Parathyroid adenoma (tissue), 2 donors: Measurements from ENCODE around the gene TGFBR2.

Experiments used
- H2AFZ ChIP-seq: fragments of 300-600 bp; sonication (generic); one replicate; pipeline ENCODE4 v1.7.0; 2017; ENCODE audit warnings: antibody characterized with exemption, mild to moderate bottlenecking
- H3K27ac ChIP-seq: fragments of 300-600 bp; sonication (generic); one replicate; pipeline ENCODE4 v1.7.0; 2017
- H3K27me3 ChIP-seq: fragments of 300-600 bp; sonication (generic); one replicate; pipeline ENCODE4 v1.7.0; 2017; ENCODE audit warnings: low read length; ENCODE audit not compliant: control insufficient read depth, insufficient read depth
- H3K36me3 ChIP-seq: fragments of 300-600 bp; sonication (generic); one replicate; pipeline ENCODE4 v1.7.0; 2017; ENCODE audit warnings: low read length; ENCODE audit not compliant: control insufficient read depth, insufficient read depth
- H3K4me1 ChIP-seq: fragments of 300-600 bp; sonication (generic); one replicate; pipeline ENCODE4 v1.7.0; 2017; ENCODE audit warnings: control low read depth
- H3K4me2 ChIP-seq: fragments of 300-600 bp; sonication (generic); one replicate; pipeline ENCODE4 v1.7.0; 2017; ENCODE audit warnings: low read length
- H3K4me3 ChIP-seq: fragments of 300-600 bp; sonication (generic); one replicate; pipeline ENCODE4 v1.7.0; 2017; ENCODE audit warnings: low read depth, low read length
- H3K79me2 ChIP-seq: fragments of 300-600 bp; sonication (generic); one replicate; pipeline ENCODE4 v1.7.0; 2017; ENCODE audit warnings: control low read depth
- H3K9ac ChIP-seq: fragments of 300-600 bp; sonication (generic); one replicate; pipeline ENCODE4 v1.7.0; 2017; ENCODE audit warnings: mild to moderate bottlenecking
- H3K9me3 ChIP-seq: fragments of 300-600 bp; sonication (generic); one replicate; pipeline ENCODE4 v1.7.0; 2017; ENCODE audit warnings: low read length; ENCODE audit not compliant: control insufficient read depth
- TF ChIP-seq, protein P1 (sequence below): fragments of 300-600 bp; sonication (generic); IDR thresholded peaks from one replicate; pipeline ENCODE4 v1.7.0; 2017; ENCODE audit warnings: antibody characterized with exemption, mild to moderate bottlenecking
- donor health status: primary hyperparathyroidism.

Gene TGFBR2

DNA sequence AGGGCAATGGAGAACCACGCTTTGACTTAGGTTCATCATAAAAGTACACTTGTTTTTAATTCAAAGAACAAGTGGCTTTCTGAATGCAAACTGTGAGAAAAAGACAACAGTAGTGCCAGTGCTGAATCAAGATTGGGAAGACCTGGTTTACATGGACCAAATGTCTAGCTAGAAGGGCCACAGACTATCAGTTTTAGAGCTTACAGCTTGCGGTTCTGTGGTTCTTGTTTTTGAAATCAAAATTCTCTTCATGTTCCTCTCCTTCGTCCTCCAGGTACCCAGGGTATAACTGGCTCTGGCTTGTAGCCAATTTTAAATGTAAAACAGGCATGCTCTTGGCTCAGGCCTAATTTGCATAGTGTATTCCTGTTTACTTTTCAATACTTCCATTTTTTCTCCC is 124.6 kb downstream of the TGFBR2 start:
- TF ChIP-seq, protein P1, sequence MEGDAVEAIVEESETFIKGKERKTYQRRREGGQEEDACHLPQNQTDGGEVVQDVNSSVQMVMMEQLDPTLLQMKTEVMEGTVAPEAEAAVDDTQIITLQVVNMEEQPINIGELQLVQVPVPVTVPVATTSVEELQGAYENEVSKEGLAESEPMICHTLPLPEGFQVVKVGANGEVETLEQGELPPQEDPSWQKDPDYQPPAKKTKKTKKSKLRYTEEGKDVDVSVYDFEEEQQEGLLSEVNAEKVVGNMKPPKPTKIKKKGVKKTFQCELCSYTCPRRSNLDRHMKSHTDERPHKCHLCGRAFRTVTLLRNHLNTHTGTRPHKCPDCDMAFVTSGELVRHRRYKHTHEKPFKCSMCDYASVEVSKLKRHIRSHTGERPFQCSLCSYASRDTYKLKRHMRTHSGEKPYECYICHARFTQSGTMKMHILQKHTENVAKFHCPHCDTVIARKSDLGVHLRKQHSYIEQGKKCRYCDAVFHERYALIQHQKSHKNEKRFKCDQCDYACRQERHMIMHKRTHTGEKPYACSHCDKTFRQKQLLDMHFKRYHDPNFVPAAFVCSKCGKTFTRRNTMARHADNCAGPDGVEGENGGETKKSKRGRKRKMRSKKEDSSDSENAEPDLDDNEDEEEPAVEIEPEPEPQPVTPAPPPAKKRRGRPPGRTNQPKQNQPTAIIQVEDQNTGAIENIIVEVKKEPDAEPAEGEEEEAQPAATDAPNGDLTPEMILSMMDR: no peak
- H3K79me2 ChIP-seq: no peaks in the 10 kb centered on the region
- no peak overlapping the region for H3K4me3 ChIP-seq
- H3K36me3 ChIP-seq: no peaks in the 10 kb centered on the region
- no peaks in the 10 kb centered on the region for H3K27me3 ChIP-seq
- H3K4me1 ChIP-seq: no peaks in the 10 kb centered on the region
- no peak overlapping the region for H3K27ac ChIP-seq
- no peaks in the 10 kb centered on the region for H3K9me3 ChIP-seq
- no peak overlapping the region for H3K9ac ChIP-seq
- H3K4me2 ChIP-seq: no peak overlapping the region
- no peak overlapping the region for H2AFZ ChIP-seq

- Histone ChIP-seq H3K36me3 (no peaks in the 10 kb centered on the region), H3K79me2 (no peaks in the 10 kb centered on the region), H3K4me2 (no peak overlapping the region), H3K4me3 (no peak overlapping the region), H2AFZ (no peak overlapping the region), H3K9me3 (no peaks in the 10 kb centered on the region), H3K27me3 (no peaks in the 10 kb centered on the region), H3K27ac (no peak overlapping the region), H3K4me1 (no peaks in the 10 kb centered on the region), H3K9ac (no peak overlapping the region)
- TF ChIP-seq, protein P1: no peak
These were observed 126.8 kb downstream of the TGFBR2 start for GRCh38 chr3:30733209-30733608.

- H3K9me3 ChIP-seq: no peaks in the 10 kb centered on the region
- no peak overlapping the region for H3K9ac ChIP-seq
- no peak overlapping the region for H3K4me2 ChIP-seq
- H3K79me2 ChIP-seq: no peaks in the 10 kb centered on the region
- TF ChIP-seq, protein P1: no peak
- no peaks in the 10 kb centered on the region for H3K36me3 ChIP-seq
- H3K27me3 ChIP-seq: no peaks in the 10 kb centered on the region
- no peak overlapping the region for H2AFZ ChIP-seq
- H3K4me3 ChIP-seq: no peak overlapping the region
- H3K4me1 ChIP-seq: no peaks in the 10 kb centered on the region
- H3K27ac ChIP-seq: no peak overlapping the region
These were observed 127.3 kb downstream of the TGFBR2 start for GRCh38 chr3:30733696-30734095.

DNA sequence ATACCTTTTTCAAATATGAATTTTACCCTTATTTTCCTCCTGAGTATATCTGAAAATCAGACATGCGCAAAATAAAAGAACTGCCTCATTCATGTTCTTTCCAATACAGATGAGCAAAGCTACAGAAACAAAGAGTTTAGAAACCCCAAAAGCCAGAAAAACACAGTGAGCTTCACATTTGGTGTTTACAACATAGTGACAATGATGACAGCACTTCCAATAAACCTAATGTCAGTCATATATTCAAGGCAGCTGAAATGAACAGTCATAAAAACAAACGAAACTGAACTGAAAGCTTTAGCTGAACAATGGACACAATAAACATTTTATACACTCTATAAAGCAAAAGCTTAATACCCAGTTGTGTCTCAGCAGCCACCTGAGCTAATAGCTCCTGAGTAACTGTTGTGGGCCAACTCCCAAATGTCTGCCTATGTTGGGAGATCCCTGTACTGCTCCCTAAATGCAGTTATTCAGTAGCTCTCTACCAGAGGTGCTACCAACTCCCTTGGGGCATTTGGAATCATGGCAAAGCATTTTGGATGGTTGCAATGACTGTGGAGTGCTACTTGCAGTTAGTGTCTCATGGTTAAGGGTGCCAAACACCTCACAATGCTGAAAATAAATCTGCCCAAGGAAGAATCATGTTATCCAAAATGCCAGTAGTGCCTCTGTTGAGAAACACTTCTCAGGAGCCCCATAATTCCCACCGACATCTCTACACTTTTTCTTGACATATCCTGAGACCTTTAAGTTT is 131.5 kb downstream of the TGFBR2 start:
- no peaks in the 10 kb centered on the region for H3K27me3 ChIP-seq
- TF ChIP-seq, protein P1: no peak
- no peak overlapping the region for H3K4me3 ChIP-seq
- H3K4me1 ChIP-seq: no peaks in the 10 kb centered on the region
- no peak overlapping the region for H3K9ac ChIP-seq
- no peak overlapping the region for H3K4me2 ChIP-seq
- no peaks in the 10 kb centered on the region for H3K9me3 ChIP-seq
- H3K27ac ChIP-seq: no peak overlapping the region
- no peak overlapping the region for H2AFZ ChIP-seq
- no peaks in the 10 kb centered on the region for H3K36me3 ChIP-seq
- no peaks in the 10 kb centered on the region for H3K79me2 ChIP-seq

DNA sequence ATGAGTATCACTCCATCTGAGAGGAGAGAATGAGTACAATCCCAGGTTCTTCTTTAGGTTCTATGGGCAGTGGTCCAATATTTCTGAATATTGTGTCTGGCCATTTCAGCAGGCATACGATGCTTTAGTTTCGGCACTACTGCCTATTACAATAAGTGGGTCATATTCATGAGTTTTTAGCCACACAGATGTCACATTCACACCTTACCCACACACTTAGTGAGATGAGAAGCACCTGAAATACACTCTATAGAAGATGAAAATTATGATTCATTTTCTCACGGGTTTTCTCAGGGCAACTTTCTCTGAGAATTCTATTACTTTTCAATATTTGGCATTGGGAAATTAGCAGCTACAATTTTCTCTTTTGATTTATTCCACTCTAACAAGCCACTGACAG is 132.2 kb downstream of the TGFBR2 start:
- H3K9ac ChIP-seq: no peak overlapping the region
- no peak overlapping the region for H3K4me2 ChIP-seq
- no peaks in the 10 kb centered on the region for H3K79me2 ChIP-seq
- no peaks in the 10 kb centered on the region for H3K27me3 ChIP-seq
- H3K4me3 ChIP-seq: no peak overlapping the region
- H3K4me1 ChIP-seq: no peaks in the 10 kb centered on the region
- H3K27ac ChIP-seq: no peak overlapping the region
- H3K9me3 ChIP-seq: no peaks in the 10 kb centered on the region
- H3K36me3 ChIP-seq: no peaks in the 10 kb centered on the region
- H2AFZ ChIP-seq: no peak overlapping the region
- TF ChIP-seq, protein P1: no peak
